ENCODE measurements around the gene CDCA4. TPM values are rescaled to one million over a fixed set of nuclear protein-coding genes. Genes with fewer than 3 reads are reported as not detected.

Gene CDCA4
- total and polyA plus RNA-seq, 2 donors from 2014 or later = 4.1 to 6.3 TPM

GRCh38 chr14:105025429-105025828 is 4.5 kb upstream of the CDCA4 start:
- intact Hi-C loops (cut with DNase I) = no loop called here
- no peak overlapping the region for H3K27ac ChIP-seq (ENCODE audit: low read depth in 2 of 2, low read length in 2 of 2)
- DNase-seq = no peak

GRCh38 chr14:105023791-105024480 is 3.1 kb upstream of the CDCA4 start:
- H3K27ac ChIP-seq (ENCODE audit: low read depth in 2 of 2, low read length in 2 of 2) = no peak overlapping the region
- no peak for FAIRE-seq
- H3K27me3 ChIP-seq (ENCODE audit: control insufficient read depth, insufficient read depth, low read length) = no peaks in the 10 kb centered on the region
- TF ChIP-seq, protein P1, sequence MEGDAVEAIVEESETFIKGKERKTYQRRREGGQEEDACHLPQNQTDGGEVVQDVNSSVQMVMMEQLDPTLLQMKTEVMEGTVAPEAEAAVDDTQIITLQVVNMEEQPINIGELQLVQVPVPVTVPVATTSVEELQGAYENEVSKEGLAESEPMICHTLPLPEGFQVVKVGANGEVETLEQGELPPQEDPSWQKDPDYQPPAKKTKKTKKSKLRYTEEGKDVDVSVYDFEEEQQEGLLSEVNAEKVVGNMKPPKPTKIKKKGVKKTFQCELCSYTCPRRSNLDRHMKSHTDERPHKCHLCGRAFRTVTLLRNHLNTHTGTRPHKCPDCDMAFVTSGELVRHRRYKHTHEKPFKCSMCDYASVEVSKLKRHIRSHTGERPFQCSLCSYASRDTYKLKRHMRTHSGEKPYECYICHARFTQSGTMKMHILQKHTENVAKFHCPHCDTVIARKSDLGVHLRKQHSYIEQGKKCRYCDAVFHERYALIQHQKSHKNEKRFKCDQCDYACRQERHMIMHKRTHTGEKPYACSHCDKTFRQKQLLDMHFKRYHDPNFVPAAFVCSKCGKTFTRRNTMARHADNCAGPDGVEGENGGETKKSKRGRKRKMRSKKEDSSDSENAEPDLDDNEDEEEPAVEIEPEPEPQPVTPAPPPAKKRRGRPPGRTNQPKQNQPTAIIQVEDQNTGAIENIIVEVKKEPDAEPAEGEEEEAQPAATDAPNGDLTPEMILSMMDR (IDR thresholded peaks at IDR 0.05; ENCODE audit: borderline replicate concordance, extremely low read depth, insufficient read depth) = no peak
- H3K4me3 ChIP-seq (ENCODE audit: low read length in 3 of 3) = no peak overlapping the region
- DNase-seq = no peak
- intact Hi-C loops (cut with DNase I) = no loop called here
- no peak overlapping the region for H3K9ac ChIP-seq (ENCODE audit: low read length in 3 of 3)
- no peaks in the 10 kb centered on the region for H3K36me3 ChIP-seq (ENCODE audit: control insufficient read depth in 2 of 3, insufficient read depth in 3 of 3, low read length in 3 of 3)
- H3K9me3 ChIP-seq (ENCODE audit: control insufficient read depth in 2 of 3, insufficient read depth in 1 of 3, low read length in 3 of 3) = no peaks in the 10 kb centered on the region
- peaks cover 0 to 16% (median 0%) of the 10 kb centered on the region in 3 donors for H3K4me1 ChIP-seq (ENCODE audit: control insufficient read depth in 2 of 3, insufficient read depth in 2 of 3, low read depth in 1 of 3, low read length in 3 of 3)

More at GRCh38 chr14:105025429-105025828, 4.5 kb upstream of the CDCA4 start:
- Histone ChIP-seq H3K4me1 (ENCODE audit: control insufficient read depth in 2 of 3, insufficient read depth in 2 of 3, low read depth in 1 of 3, low read length in 3 of 3) (peaks cover 0 to 5% (median 0%) of the 10 kb centered on the region in 3 donors), H3K9ac (ENCODE audit: low read length in 3 of 3) (no peak overlapping the region), H3K9me3 (ENCODE audit: control insufficient read depth in 2 of 3, insufficient read depth in 1 of 3, low read length in 3 of 3) (no peaks in the 10 kb centered on the region), H3K4me3 (ENCODE audit: low read length in 3 of 3) (no peak overlapping the region), H3K36me3 (ENCODE audit: control insufficient read depth in 2 of 3, insufficient read depth in 3 of 3, low read length in 3 of 3) (no peaks in the 10 kb centered on the region), H3K27me3 (ENCODE audit: control insufficient read depth, insufficient read depth, low read length) (no peaks in the 10 kb centered on the region)
- TF ChIP-seq, protein P1 (IDR thresholded peaks at IDR 0.05; ENCODE audit: borderline replicate concordance, extremely low read depth, insufficient read depth) = no peak
- FAIRE-seq = no peak

GRCh38 chr14:105023144-105023543 is 2.3 kb upstream of the CDCA4 start:
- TF ChIP-seq, protein P1 (IDR thresholded peaks at IDR 0.05; ENCODE audit: borderline replicate concordance, extremely low read depth, insufficient read depth) = no peak
- no peak overlapping the region for H3K9ac ChIP-seq (ENCODE audit: low read length in 3 of 3)
- H3K4me1 ChIP-seq (ENCODE audit: control insufficient read depth in 2 of 3, insufficient read depth in 2 of 3, low read depth in 1 of 3, low read length in 3 of 3) = peaks cover 0 to 16% (median 0%) of the 10 kb centered on the region in 3 donors
- intact Hi-C loops (cut with DNase I) = no loop called here
- FAIRE-seq (no peak), DNase-seq (no peak)
- no peak overlapping the region for H3K27ac ChIP-seq (ENCODE audit: low read depth in 2 of 2, low read length in 2 of 2)
- no peaks in the 10 kb centered on the region for H3K9me3 ChIP-seq (ENCODE audit: control insufficient read depth in 2 of 3, insufficient read depth in 1 of 3, low read length in 3 of 3)
- no peak overlapping the region for H3K4me3 ChIP-seq (ENCODE audit: low read length in 3 of 3)
- no peaks in the 10 kb centered on the region for H3K36me3 ChIP-seq (ENCODE audit: control insufficient read depth in 2 of 3, insufficient read depth in 3 of 3, low read length in 3 of 3)
- H3K27me3 ChIP-seq (ENCODE audit: control insufficient read depth, insufficient read depth, low read length) = no peaks in the 10 kb centered on the region

Measured in kidney (tissue), 14 donors.